K562 (cell line): ENCODE measurements around the gene NFATC1. TPM values are rescaled to one million over a fixed set of nuclear protein-coding genes. Genes with fewer than 3 reads are reported as not detected.

Experiments used
- ATAC-seq: fragments of 200-7000 bp; cut with Tn5 transposase; 3 replicates; pipeline ENCODE4 v1.9.1; 2020; ENCODE audit warnings: moderate library complexity
- BruUV-seq: library from RNA; stranded (reverse); fragments of 400-500 nt; replicated peaks from 2 replicates; lab custom pipeline; 2021; lab: Mats Ljungman, UMichigan
- CTCF ChIA-PET: fragments of 300-600 bp; formaldehyde crosslinking; extraction: SDS; loops from one replicate; lab custom pipeline; 2021; ENCODE audit warnings: low intra/inter-chr PET ratio; lab: Yijun Ruan, JAX
- POLR2A ChIA-PET: fragments of 300-600, 350-650 bp; sonication (Branson Sonifier 250); formaldehyde crosslinking; extraction: SDS; loops from one replicate; lab custom pipeline; 2021; ENCODE audit warnings: antibody characterized with exemption, inconsistent platforms; lab: Yijun Ruan, JAX
- DNase-seq, 4 experiments: peaks; one replicate each; pipeline versions ENCODE4 v3.0.0 to v3.0.0-alpha.2; 2011 to 2018; ENCODE audit warnings: low spot score in 3 of 4, mixed read lengths in 3 of 4; ENCODE audit errors: extremely low read depth in 1 of 4
- FAIRE-seq: peaks from 2 replicates; lab custom pipeline; 2011; peaks lifted over from hg19 to GRCh38; lab: Jason Lieb, UNC
- H2AFZ ChIP-seq: 2 replicates; pipeline ENCODE4 v1.6.0; 2011; ENCODE audit warnings: low read depth, low read length, control low read depth, inconsistent platforms
- H3K27ac ChIP-seq: fragments of 200-600 bp; 3 replicates; pipeline ENCODE4 v1.8.0; 2011; ENCODE audit warnings: low read depth, mild to moderate bottlenecking, control low read depth, inconsistent platforms, low read length, moderate library complexity, mixed read lengths; ENCODE audit errors: extremely low read depth
- H3K27me3 ChIP-seq, 2 experiments: fragments of 300-600 bp in 1 of 2; 2 replicates in 1 of 2; 3 replicates in 1 of 2; pipeline versions ENCODE4 v1.6.0 to v1.8.0; 2011; ENCODE audit warnings: inconsistent platforms in 2 of 2, low read length in 2 of 2, mild to moderate bottlenecking in 1 of 2, mixed read lengths in 1 of 2, moderate library complexity in 1 of 2; ENCODE audit not compliant: control insufficient read depth in 2 of 2, insufficient read depth in 2 of 2
- H3K36me3 ChIP-seq: fragments of 300-600 bp; 3 replicates; pipeline ENCODE4 v1.8.0; 2011; ENCODE audit warnings: mild to moderate bottlenecking, low read length, inconsistent platforms; ENCODE audit not compliant: control insufficient read depth, insufficient read depth
- H3K4me1 ChIP-seq, 2 experiments: fragments of 200-600 bp in 1 of 2; replicated peaks in 1 of 2; 2 replicates in 1 of 2; 3 replicates in 1 of 2; pipeline versions ENCODE4 v1.5.1 to v1.8.0; 2011; ENCODE audit warnings: inconsistent platforms in 2 of 2, low read length in 2 of 2, mild to moderate bottlenecking in 1 of 2, mixed read lengths in 1 of 2, moderate library complexity in 1 of 2; ENCODE audit not compliant: control insufficient read depth in 2 of 2, insufficient read depth in 2 of 2
- H3K4me2 ChIP-seq: 2 replicates; pipeline ENCODE4 v1.6.1; 2011; ENCODE audit warnings: low read length, control low read depth, inconsistent platforms, mixed read lengths; ENCODE audit not compliant: insufficient read depth
- H3K4me3 ChIP-seq: fragments of 200-600 bp; sonication (generic), shearing (Covaris generic); 2 replicates; pipeline ENCODE4 v1.5.1; 2016; ENCODE audit warnings: control low read depth, inconsistent platforms
- H3K79me2 ChIP-seq: fragments of 200-600 bp; 3 replicates; pipeline ENCODE4 v1.8.0; 2011; ENCODE audit warnings: low read length, inconsistent platforms; ENCODE audit not compliant: control insufficient read depth, insufficient read depth
- H3K9ac ChIP-seq, 2 experiments: 2 replicates each; pipeline versions ENCODE4 v1.6.0 to v1.6.1; 2011; ENCODE audit warnings: low read depth in 2 of 2, low read length in 2 of 2, control low read depth in 1 of 2, inconsistent platforms in 1 of 2, mild to moderate bottlenecking in 1 of 2, mixed read lengths in 1 of 2; ENCODE audit not compliant: insufficient read depth in 1 of 2
- H3K9me1 ChIP-seq: one replicate; pipeline ENCODE4 v1.6.0; 2011; ENCODE audit warnings: inconsistent platforms, mild to moderate bottlenecking, low read length, moderate library complexity; ENCODE audit not compliant: control insufficient read depth, insufficient read depth
- H3K9me3 ChIP-seq: replicated peaks from 2 replicates; pipeline ENCODE4 v1.5.1; 2011; ENCODE audit warnings: low read depth, low read length, inconsistent platforms; ENCODE audit not compliant: control insufficient read depth, insufficient read depth
- H4K20me1 ChIP-seq: replicated peaks from 2 replicates; pipeline ENCODE4 v1.6.1; 2011; ENCODE audit warnings: low read length, inconsistent platforms, mixed read lengths; ENCODE audit not compliant: control insufficient read depth, insufficient read depth
- CBX3 ChIP-seq, 2 experiments: IDR thresholded peaks; 1 replicate in 1 of 2; 2 replicates in 1 of 2; pipeline ENCODE4 v1.6.1; 2012; ENCODE audit warnings: inconsistent platforms in 2 of 2, low read length in 2 of 2, borderline replicate concordance in 1 of 2, control low read depth in 1 of 2
- FOXM1 ChIP-seq, 2 experiments: fragments of 450-650 bp in 1 of 2; sonication (generic) in 1 of 2; formaldehyde crosslinking in 1 of 2; IDR thresholded peaks; 2 replicates each; pipeline versions ENCODE4 v1.6.1 to v1.9.0; 2017 to 2022; ENCODE audit warnings: low read depth in 2 of 2, mild to moderate bottlenecking in 2 of 2, missing genetic modification reagents in 1 of 2, moderate library complexity in 1 of 2
- HDGF ChIP-seq: fragments of 450-650 bp; IDR thresholded peaks from 2 replicates; pipeline ENCODE4 v1.6.1; 2016
- LEF1 ChIP-seq: fragments of 450-650 bp; IDR thresholded peaks from 2 replicates; pipeline ENCODE4 v1.6.1; 2016; ENCODE audit warnings: mild to moderate bottlenecking
- NCOA4 ChIP-seq: fragments of 450-650 bp; IDR thresholded peaks from 2 replicates; pipeline ENCODE4 v1.6.1; 2018; ENCODE audit warnings: mild to moderate bottlenecking; ENCODE audit not compliant: partially characterized antibody
- POLR3G ChIP-seq: IDR thresholded peaks from 2 replicates; pipeline ENCODE4 v1.6.1; 2011; ENCODE audit not compliant: insufficient read length, insufficient replicate concordance; ENCODE audit errors: extremely low read depth
- SMARCA5 ChIP-seq: fragments of 450-650 bp; IDR thresholded peaks from 2 replicates; pipeline ENCODE4 v1.6.1; 2016
- SRSF1 ChIP-seq: fragments of 200-400 bp; formaldehyde crosslinking; IDR thresholded peaks from 2 replicates; pipeline ENCODE4 v1.6.1; 2017; ENCODE audit warnings: mild to moderate bottlenecking, low read depth, low read length, moderate library complexity
- TBL1XR1 ChIP-seq, 2 experiments: IDR thresholded peaks; 2 replicates each; pipeline ENCODE4 v1.6.1; 2012; ENCODE audit warnings: improper control_type of control experiment in 2 of 2, low read length in 2 of 2, mild to moderate bottlenecking in 1 of 2
- TCF7 ChIP-seq: sonication (generic); IDR thresholded peaks from 2 replicates; pipeline ENCODE4 v1.6.1; 2016; ENCODE audit warnings: antibody characterized with exemption, borderline replicate concordance
- TEAD1 ChIP-seq, 2 experiments: fragments of 450-650 bp in 1 of 2; sonication (generic) in 1 of 2; formaldehyde crosslinking; IDR thresholded peaks; 2 replicates each; pipeline versions ENCODE4 v1.4.0 to v1.8.0; 2020 to 2022; ENCODE audit warnings: mild to moderate bottlenecking in 2 of 2, missing genetic modification reagents in 1 of 2
- ZNF175 ChIP-seq: fragments of 200-800 bp; sonication (Bioruptor generic); IDR thresholded peaks from 2 replicates; pipeline ENCODE4 v1.6.1; 2016; ENCODE audit warnings: low read depth, mild to moderate bottlenecking, missing genetic modification characterization, missing compliant biosample characterization
- ZNF449 ChIP-seq: fragments of 250-450 bp; sonication (Bioruptor Pico); IDR thresholded peaks from 2 replicates; pipeline ENCODE4 v1.8.0; 2022; ENCODE audit warnings: moderate library complexity, mild to moderate bottlenecking, inconsistent platforms
- WGBS: fragments of 100-300 bp; shearing (Covaris generic); methylation state at CpG from one replicate; pipeline ENCODE4 v1.1.6; 2016; ENCODE audit warnings: low coverage, mixed read lengths; ENCODE audit not compliant: insufficient coverage; ENCODE audit errors: missing lambda C conversion rate; 5-methylcytosine and 5-hydroxymethylcytosine counted together
- in situ Hi-C: fragments of 300-500 bp; cut with MboI; formaldehyde crosslinking; loops from 4 replicates; pipeline ENCODE4 v1.15.0; 2018; ENCODE audit warnings: inconsistent platforms, mixed read lengths
- intact Hi-C: fragments of 100-400 bp; cut with micrococcal nuclease; formaldehyde crosslinking; loops from 2 replicates; pipeline ENCODE4 v1.14.2; 2022
- polyA plus RNA-seq, 8 experiments: library from polyadenylated mRNA; depleted of rRNA in 4 of 8; stranded (reverse) in 5 of 8; unstranded in 3 of 8; fragments of >200 nt; fragmentation: Nextera tagmentation in 2 of 8; fragmentation: Illumina TruSeq in 1 of 8; extraction: Ambion mirVana in 2 of 8; extraction: Trizol in 1 of 8; gene quantifications; 2 replicates each; pipeline versions ENCODE4 v1.2.1 to v1.2.3, GENCODE V29; 2011 to 2014; ENCODE audit warnings: inconsistent platforms in 1 of 8, missing spikeins in 1 of 8
- total RNA-seq, 7 experiments: library from RNA; depleted of rRNA in 6 of 7; stranded (reverse); fragments of >200 nt in 6 of 7; fragmentation: Illumina TruSeq in 2 of 7; extraction: Trizol in 2 of 7; gene quantifications; 2 replicates each; pipeline versions ENCODE4 v1.2.1 to v1.2.3, GENCODE V29; 2011 to 2021; ENCODE audit warnings: low replicate concordance in 1 of 7
- TF ChIP-seq, protein P1 (sequence below), 2 experiments: fragments of 250-450 bp in 1 of 2; fragments of 450-650 bp in 1 of 2; sonication (Bioruptor Pico) in 1 of 2; IDR thresholded peaks; 2 replicates each; pipeline versions ENCODE4 v1.6.1 to v1.8.0; 2016 to 2021; ENCODE audit warnings: mild to moderate bottlenecking in 2 of 2, moderate library complexity in 2 of 2, missing compliant biosample characterization in 1 of 2, missing genetic modification characterization in 1 of 2

Gene NFATC1
- total and polyA plus RNA-seq, 9 of the 15 experiments (the other 6 are each of a cell fraction or from before 2014, with no cell fraction given), result 1.1 to 16.4 (median 2.5) TPM

GRCh38 chr18:79546781-79547272 lies 151.1 kb downstream of the NFATC1 start:
- WGBS, result 0% methylated on average over 11 of the region's 23 CpGs
- POLR2A ChIA-PET, result no interaction called here

GRCh38 chr18:79547413-79548076 lies 151.8 kb downstream of the NFATC1 start:
- no peaks in the 10 kb centered on the region for H3K9me1 ChIP-seq
- DNase-seq (no peak), FAIRE-seq (no peak), ATAC-seq (no peak)
- no peak overlapping the region for H3K4me3 ChIP-seq
- no peak overlapping the region for H3K9ac ChIP-seq
- POLR2A ChIA-PET, result interaction anchor here (0.5 kb wide), 1 partner anchor 8 kb away, joined by 3 read pairs; no protein-coding TSS in a partner anchor
- H3K36me3 ChIP-seq, result no peaks in the 10 kb centered on the region
- intact Hi-C loops, result no loop called here
- peaks cover 17 to 49% of the 10 kb centered on the region in 2 experiments; a peak in 3 of 5 replicates for H3K27me3 ChIP-seq
- no peak overlapping the region for H3K27ac ChIP-seq
- WGBS, result 2% methylated on average over 13 of the region's 36 CpGs
- peaks cover 0 to 12% of the 10 kb centered on the region in 2 experiments; a peak in 2 of 5 replicates for H3K4me1 ChIP-seq
- H3K9me3 ChIP-seq, result no peaks in the 10 kb centered on the region
- CTCF ChIA-PET, result no interaction called here
- H4K20me1 ChIP-seq, result 0 out of 2 replicates have a peak, but pooled peaks cover 4% of the 10 kb centered on the region
- no peak overlapping the region for H2AFZ ChIP-seq
- H3K4me2 ChIP-seq, result no peak overlapping the region
- in situ Hi-C loops, result loop anchor here (5.0 kb wide), 1 partner anchor 80 kb away; no protein-coding TSS in a partner anchor
- no peaks in the 10 kb centered on the region for H3K79me2 ChIP-seq
- no TSS peak for BruUV-seq
- no peak for TF ChIP-seq SRSF1
- TF ChIP-seq ZNF449 (CRISPR knock-in tag), result no peak
- no peak for TF ChIP-seq NCOA4
- TF ChIP-seq FOXM1 (IDR thresholded peaks at IDR 0.05; ENCODE audit: low read depth), result no peak
- TF ChIP-seq FOXM1 (CRISPR knock-in tag; IDR thresholded peaks at IDR 0.05; ENCODE audit: low read depth), result no peak
- TF ChIP-seq CBX3 (IDR thresholded peaks at IDR 0.05; ENCODE audit: borderline replicate concordance in 1 of 2, low read length in 2 of 2), result no peak
- no peak for TF ChIP-seq POLR3G
- TF ChIP-seq TBL1XR1 (IDR thresholded peaks at IDR 0.05; ENCODE audit: low read length in 2 of 2), result no peak
- no peak for TF ChIP-seq HDGF
- no peak for TF ChIP-seq LEF1
- no peak for TF ChIP-seq TEAD1 (CRISPR knock-in tag; IDR thresholded peaks at IDR 0.05)

More at GRCh38 chr18:79546781-79547272, 151.1 kb downstream of the NFATC1 start:
- no TSS peak for BruUV-seq
- H3K27ac ChIP-seq, result no peak overlapping the region
- intact Hi-C loops, result no loop called here
- TF ChIP-seq TCF7 (no peak), SMARCA5 (no peak), ZNF175 (CRISPR knock-in tag) (no peak)
- TF ChIP-seq, protein P1, sequence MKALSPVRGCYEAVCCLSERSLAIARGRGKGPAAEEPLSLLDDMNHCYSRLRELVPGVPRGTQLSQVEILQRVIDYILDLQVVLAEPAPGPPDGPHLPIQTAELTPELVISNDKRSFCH (CRISPR knock-in tag; IDR thresholded peaks at IDR 0.05), result no peak
- TF ChIP-seq, protein P1 (tag; IDR thresholded peaks at IDR 0.05), result no peak
- TF ChIP-seq, all 486 proteins: peak for 0
- Histone ChIP-seq H4K20me1 (no peaks in the 10 kb centered on the region), H2AFZ (no peak overlapping the region), H3K4me1 (peaks cover 0 to 6% of the 10 kb centered on the region in 2 experiments; a peak in 2 of 5 replicates), H3K9ac (no peak overlapping the region), H3K4me2 (no peak overlapping the region), H3K36me3 (no peaks in the 10 kb centered on the region), H3K9me1 (no peaks in the 10 kb centered on the region), H3K9me3 (no peaks in the 10 kb centered on the region), H3K27me3 (peaks cover 11 to 42% of the 10 kb centered on the region in 2 experiments; a peak in 3 of 5 replicates), H3K79me2 (no peaks in the 10 kb centered on the region), H3K4me3 (no peak overlapping the region)
- no peak for ATAC-seq
- no peak for DNase-seq
- FAIRE-seq, result no peak
- CTCF ChIA-PET, result no interaction called here
- in situ Hi-C loops, result loop anchor here (5.0 kb wide), 1 partner anchor 80 kb away; no protein-coding TSS in a partner anchor
